ENCODE results near the gene SPINK5.

- TF ChIP-seq CTCF (IDR thresholded peaks at IDR 0.05) (no peak), JUN (IDR thresholded peaks at IDR 0.05) (no peak), EP300 (IDR thresholded peaks at IDR 0.05) (no peak), PBX3 (IDR thresholded peaks at IDR 0.05) (no peak), CEBPB (IDR thresholded peaks at IDR 0.05) (no peak), MAX (IDR thresholded peaks at IDR 0.05) (no peak)
These were observed 77.9 kb downstream of the SPINK5 start for GRCh38 chr5:148141645-148142044.
